ENCODE results near the gene NR4A2. TPM values are rescaled to one million over a fixed set of nuclear protein-coding genes. Genes with fewer than 3 reads are reported as not detected.
A peak's percentile ranks its signal among the peaks of the same experiment; 100 is the strongest.

NR4A2 gene
- total and polyA plus RNA-seq, 2 experiments from 2014 or later = 2.3 to 4.5 TPM

- Histone ChIP-seq H3K27me3 (peaks cover 58% of the 10 kb centered on the region), H4K20me1 (ENCODE audit: insufficient read depth, poor library complexity, severe bottlenecking) (no peaks in the 10 kb centered on the region), H3K36me3 (replicated peaks; ENCODE audit: insufficient read depth, low read depth) (no peaks in the 10 kb centered on the region), H3K4me2 (no peak overlapping the region), H2AFZ (no peak overlapping the region), H3K4me3 (no peak overlapping the region), H3K27ac (no peak overlapping the region), H3K79me2 (no peaks in the 10 kb centered on the region), H3K9me3 (ENCODE audit: low read depth) (no peaks in the 10 kb centered on the region), H3K4me1 (ENCODE audit: insufficient read depth) (peaks cover 3% of the 10 kb centered on the region), H3K9me2 (replicated peaks; ENCODE audit: insufficient read depth) (no peaks in the 10 kb centered on the region)
- 69% methylated on average over 23 of the region's 23 CpGs for WGBS (ENCODE audit: low lambda C conversion rate, missing lambda C conversion rate)
- TF ChIP-seq EZH2phosphoT487 (IDR thresholded peaks at IDR 0.05; ENCODE audit: low read depth, severe bottlenecking, unreplicated experiment) (no peak), EZH2 (IDR thresholded peaks at IDR 0.05; ENCODE audit: borderline replicate concordance) (peak; percentile 41), CTCF (IDR thresholded peaks at IDR 0.05; ENCODE audit: poor library complexity) (no peak)
- no peak for DNase-seq (ENCODE audit: low spot score)
Observed at GRCh38 chr2:156329927-156330726, 2.4 kb downstream of the NR4A2 start.

- Histone ChIP-seq H3K27me3 (peaks cover 65% of the 10 kb centered on the region), H4K20me1 (ENCODE audit: insufficient read depth, poor library complexity, severe bottlenecking) (no peaks in the 10 kb centered on the region), H3K4me3 (no peak overlapping the region), H3K36me3 (replicated peaks; ENCODE audit: insufficient read depth, low read depth) (no peaks in the 10 kb centered on the region), H3K27ac (no peak overlapping the region), H3K4me2 (peak overlapping the region; percentile 57), H3K9me3 (ENCODE audit: low read depth) (no peaks in the 10 kb centered on the region), H3K9me2 (replicated peaks; ENCODE audit: insufficient read depth) (no peaks in the 10 kb centered on the region), H3K79me2 (no peaks in the 10 kb centered on the region), H2AFZ (no peak overlapping the region), H3K4me1 (ENCODE audit: insufficient read depth) (no peaks in the 10 kb centered on the region)
- DNase-seq (ENCODE audit: low spot score) = no peak
- WGBS (ENCODE audit: low lambda C conversion rate, missing lambda C conversion rate) = 64% methylated on average over 62 of the region's 64 CpGs
- TF ChIP-seq CTCF (IDR thresholded peaks at IDR 0.05; ENCODE audit: poor library complexity) (no peak), EZH2 (IDR thresholded peaks at IDR 0.05; ENCODE audit: borderline replicate concordance) (no peak), EZH2phosphoT487 (IDR thresholded peaks at IDR 0.05; ENCODE audit: low read depth, severe bottlenecking, unreplicated experiment) (no peak)
Observed at GRCh38 chr2:156329031-156329926, 3.2 kb downstream of the NR4A2 start.

DNA sequence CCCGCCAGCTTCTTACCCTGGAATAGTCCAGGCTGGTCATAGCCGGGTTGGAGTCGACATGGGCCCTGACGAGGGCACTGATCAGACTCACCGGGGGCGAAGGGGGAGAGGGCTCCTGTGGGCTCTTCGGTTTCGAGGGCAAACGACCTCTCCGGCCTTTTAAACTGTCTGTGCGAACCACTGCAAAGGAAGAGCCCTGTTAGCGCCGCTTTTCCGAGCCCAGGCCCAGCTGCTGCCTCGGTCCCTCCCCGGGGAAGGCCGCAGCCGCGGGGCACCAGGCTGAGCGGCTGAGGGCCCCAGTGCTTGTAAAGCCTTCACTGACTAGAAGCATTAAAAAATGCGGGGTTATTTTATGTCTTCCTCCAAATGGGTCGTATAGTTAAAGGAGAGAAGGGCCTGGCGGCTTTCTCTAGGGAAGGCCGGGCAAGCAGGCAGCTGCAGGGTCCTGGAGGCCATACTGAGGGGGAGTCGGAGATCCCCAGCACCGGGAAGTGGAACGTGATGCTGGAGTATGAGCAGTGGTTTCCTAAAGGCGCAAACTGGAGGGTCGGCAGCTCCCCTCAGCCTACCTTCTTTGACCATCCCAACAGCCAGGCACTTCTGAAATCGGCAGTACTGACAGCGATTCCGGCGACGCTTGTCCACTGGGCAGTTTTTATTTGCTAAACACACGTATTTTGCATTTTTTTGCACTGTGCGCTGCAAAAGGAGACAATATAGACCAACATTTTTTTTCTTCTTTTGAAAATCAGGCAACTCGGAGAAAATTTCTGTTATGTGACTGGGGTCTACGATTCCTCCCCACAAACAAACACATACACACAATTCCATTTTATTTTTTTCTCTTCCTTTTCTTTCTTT is 4.5 kb downstream of the NR4A2 start:
- WGBS (ENCODE audit: low lambda C conversion rate, missing lambda C conversion rate) = 73% methylated on average over 37 of the region's 38 CpGs
- H3K9me3 ChIP-seq (ENCODE audit: low read depth) = no peaks in the 10 kb centered on the region
- H3K4me2 ChIP-seq = no peak overlapping the region
- no peak for TF ChIP-seq EZH2phosphoT487 (IDR thresholded peaks at IDR 0.05; ENCODE audit: low read depth, severe bottlenecking, unreplicated experiment)
- TF ChIP-seq EZH2 (IDR thresholded peaks at IDR 0.05; ENCODE audit: borderline replicate concordance) = no peak
- TF ChIP-seq CTCF (IDR thresholded peaks at IDR 0.05; ENCODE audit: poor library complexity) = no peak
- no peaks in the 10 kb centered on the region for H3K4me1 ChIP-seq (ENCODE audit: insufficient read depth)
- H3K79me2 ChIP-seq = no peaks in the 10 kb centered on the region
- H3K36me3 ChIP-seq (replicated peaks; ENCODE audit: insufficient read depth, low read depth) = no peaks in the 10 kb centered on the region
- no peak overlapping the region for H3K4me3 ChIP-seq
- H2AFZ ChIP-seq = no peak overlapping the region
- peaks cover 77% of the 10 kb centered on the region for H3K27me3 ChIP-seq
- H3K9me2 ChIP-seq (replicated peaks; ENCODE audit: insufficient read depth) = no peaks in the 10 kb centered on the region
- no peak for DNase-seq (ENCODE audit: low spot score)
- H3K27ac ChIP-seq = no peak overlapping the region
- no peaks in the 10 kb centered on the region for H4K20me1 ChIP-seq (ENCODE audit: insufficient read depth, poor library complexity, severe bottlenecking)

Data from hepatocyte (in vitro differentiated cells).